ENCODE results near the gene FMN1. TPM values are rescaled to one million over a fixed set of nuclear protein-coding genes. Genes with fewer than 3 reads are reported as not detected.
"Not testable (repeated sequence)": the region's sequence is repeated elsewhere in the genome, so short reads cannot be mapped to it uniquely, and the experiment has no call there.

FMN1 gene
- total RNA-seq, 1 donor from 2014 or later, result 1.6 TPM

- H3K27ac Mint-ChIP-seq, result peak overlapping the region; percentile 11
- H3K4me3 Mint-ChIP-seq, result no peak overlapping the region
- peaks cover 12% of the 10 kb centered on the region for H3K9me3 Mint-ChIP-seq
- no peak for TF ChIP-seq CTCF (IDR thresholded peaks at IDR 0.05; ENCODE audit: unreplicated experiment)
- peaks cover 11% of the 10 kb centered on the region for H3K4me1 Mint-ChIP-seq
- DNase-seq (ENCODE audit: low spot score in 2 of 2, unreplicated experiment in 2 of 2), result no peak
- no peaks in the 10 kb centered on the region for H3K27me3 Mint-ChIP-seq (ENCODE audit: low read depth)
- H3K36me3 Mint-ChIP-seq, result no peaks in the 10 kb centered on the region
Measured at GRCh38 chr15:32953533-32953910, 241.0 kb downstream of the FMN1 start.

GRCh38 chr15:32952901-32953532 is 241.5 kb downstream of the FMN1 start:
- H3K4me1 Mint-ChIP-seq, result peaks cover 11% of the 10 kb centered on the region
- H3K9me3 Mint-ChIP-seq, result peaks cover 12% of the 10 kb centered on the region
- no peak for TF ChIP-seq CTCF (IDR thresholded peaks at IDR 0.05; ENCODE audit: unreplicated experiment)
- H3K27me3 Mint-ChIP-seq (ENCODE audit: low read depth), result no peaks in the 10 kb centered on the region
- no peaks in the 10 kb centered on the region for H3K36me3 Mint-ChIP-seq
- H3K27ac Mint-ChIP-seq, result peak overlapping the region; percentile 11
- no peak overlapping the region for H3K4me3 Mint-ChIP-seq
- DNase-seq (ENCODE audit: low spot score in 2 of 2, unreplicated experiment in 2 of 2), result no peak

- H3K27me3 Mint-ChIP-seq (ENCODE audit: low read depth), result no peaks in the 10 kb centered on the region
- peaks cover 10% of the 10 kb centered on the region for H3K4me1 Mint-ChIP-seq
- no peak for DNase-seq (ENCODE audit: low spot score in 2 of 2, unreplicated experiment in 2 of 2)
- no peaks in the 10 kb centered on the region for H3K36me3 Mint-ChIP-seq
- no peak overlapping the region for H3K27ac Mint-ChIP-seq
- no peak overlapping the region for H3K4me3 Mint-ChIP-seq
- H3K9me3 Mint-ChIP-seq, result peaks cover 12% of the 10 kb centered on the region
- no peak for TF ChIP-seq CTCF (IDR thresholded peaks at IDR 0.05; ENCODE audit: unreplicated experiment)
Measured at GRCh38 chr15:32951736-32952464, 242.6 kb downstream of the FMN1 start.

GRCh38 chr15:32950051-32950450 is 244.5 kb downstream of the FMN1 start:
- peaks cover 12% of the 10 kb centered on the region for H3K9me3 Mint-ChIP-seq
- not testable (repeated sequence) for H3K27me3 Mint-ChIP-seq (ENCODE audit: low read depth); H3K27ac Mint-ChIP-seq; DNase-seq (ENCODE audit: low spot score in 2 of 2, unreplicated experiment in 2 of 2); H3K4me3 Mint-ChIP-seq; H3K4me1 Mint-ChIP-seq; H3K36me3 Mint-ChIP-seq

GRCh38 chr15:32946210-32946609 is 248.3 kb downstream of the FMN1 start:
- no peak overlapping the region for H3K27ac Mint-ChIP-seq
- no peaks in the 10 kb centered on the region for H3K27me3 Mint-ChIP-seq (ENCODE audit: low read depth)
- H3K36me3 Mint-ChIP-seq, result no peaks in the 10 kb centered on the region
- H3K9me3 Mint-ChIP-seq, result peaks cover 12% of the 10 kb centered on the region
- no peak for TF ChIP-seq CTCF (IDR thresholded peaks at IDR 0.05; ENCODE audit: unreplicated experiment)
- no peak for DNase-seq (ENCODE audit: low spot score in 2 of 2, unreplicated experiment in 2 of 2)
- H3K4me3 Mint-ChIP-seq, result no peak overlapping the region
- H3K4me1 Mint-ChIP-seq, result no peaks in the 10 kb centered on the region

- DNase-seq (ENCODE audit: low spot score in 2 of 2, unreplicated experiment in 2 of 2), result no peak
- Mint-ChIP-seq H3K4me3 (no peak overlapping the region), H3K9me3 (peaks cover 4% of the 10 kb centered on the region), H3K27ac (no peak overlapping the region), H3K27me3 (ENCODE audit: low read depth) (no peaks in the 10 kb centered on the region), H3K4me1 (no peaks in the 10 kb centered on the region), H3K36me3 (no peaks in the 10 kb centered on the region)
- no peak for TF ChIP-seq CTCF (IDR thresholded peaks at IDR 0.05; ENCODE audit: unreplicated experiment)
Measured at GRCh38 chr15:32944431-32944830, 250.1 kb downstream of the FMN1 start.

All from mesothelial cell of epicardium (in vitro differentiated cells).